Neural cell (in vitro differentiated cells): ENCODE measurements around the gene USE1. TPM values are rescaled to one million over a fixed set of nuclear protein-coding genes. Genes with fewer than 3 reads are reported as not detected.

ENCODE experiments used
- H2AFZ ChIP-seq: fragments of 200-600, 300-800 bp; sonication (generic), shearing (Covaris generic); 2 replicates; pipeline ENCODE4 v1.6.0; 2014; ENCODE audit warnings: low read depth, mild to moderate bottlenecking, antibody characterized with exemption, low read length, moderate library complexity
- H3F3A ChIP-seq: fragments of 200-600 bp; shearing (Covaris generic); 2 replicates; pipeline ENCODE4 v1.6.1; 2016; ENCODE audit warnings: mild to moderate bottlenecking, moderate library complexity, mixed read lengths, antibody characterized with exemption, low read length; ENCODE audit not compliant: insufficient read depth, poor library complexity, severe bottlenecking
- H3K27ac ChIP-seq: fragments of 200-600, 300-800 bp; sonication (generic), shearing (Covaris generic); 2 replicates; pipeline ENCODE4 v1.5.1; 2014; ENCODE audit warnings: mild to moderate bottlenecking, low read length, moderate library complexity
- H3K27me3 ChIP-seq: fragments of 300-800, 200-600 bp; sonication (generic), shearing (Covaris generic); 2 replicates; pipeline ENCODE4 v1.6.0; 2014; ENCODE audit warnings: mild to moderate bottlenecking, low read depth, low read length, moderate library complexity; ENCODE audit not compliant: insufficient read depth
- H3K36me3 ChIP-seq: fragments of 300-800, 200-600 bp; sonication (generic), shearing (Covaris generic); 2 replicates; pipeline ENCODE4 v1.5.1; 2014; ENCODE audit warnings: mild to moderate bottlenecking, antibody characterized with exemption, low read length, moderate library complexity; ENCODE audit not compliant: insufficient read depth
- H3K4me2 ChIP-seq: fragments of 300-800, 200-600 bp; sonication (generic), shearing (Covaris generic); 2 replicates; pipeline ENCODE4 v1.6.0; 2014; ENCODE audit warnings: mild to moderate bottlenecking, low read length
- H3K4me3 ChIP-seq: fragments of 300-800, 200-600 bp; sonication (generic), shearing (Covaris generic); 2 replicates; pipeline ENCODE4 v1.5.1; 2014; ENCODE audit warnings: mild to moderate bottlenecking, low read length, moderate library complexity
- H3K79me2 ChIP-seq: fragments of 200-600 bp; shearing (Covaris generic); replicated peaks from 2 replicates; pipeline ENCODE4 v1.6.0; 2014; ENCODE audit warnings: mild to moderate bottlenecking, low read length, moderate library complexity; ENCODE audit not compliant: insufficient read depth
- H3K9ac ChIP-seq: fragments of 300-800, 200-600 bp; sonication (generic), shearing (Covaris generic); 2 replicates; pipeline ENCODE4 v1.6.1; 2016; ENCODE audit warnings: mild to moderate bottlenecking, low read length, mixed read lengths
- H3K9me2 ChIP-seq: fragments of 200-600 bp; shearing (Covaris generic); 2 replicates; pipeline ENCODE4 v1.6.1; 2016; ENCODE audit warnings: mild to moderate bottlenecking, low read length, mixed read lengths; ENCODE audit not compliant: insufficient read depth
- H3K9me3 ChIP-seq: fragments of 200-600, 300-800 bp; sonication (generic), shearing (Covaris generic); 2 replicates; pipeline ENCODE4 v1.6.1; 2016; ENCODE audit warnings: mild to moderate bottlenecking, mixed run types, low read length, moderate library complexity, mixed read lengths
- H4K20me1 ChIP-seq: fragments of 200-600 bp; shearing (Covaris generic); 2 replicates; pipeline ENCODE4 v1.6.1; 2016; ENCODE audit warnings: mild to moderate bottlenecking, mixed run types; ENCODE audit not compliant: insufficient read depth
- CTCF ChIP-seq: fragments of 450-650 bp; IDR thresholded peaks from 2 replicates; pipeline ENCODE4 v1.5.1; 2014; ENCODE audit warnings: antibody characterized with exemption, mild to moderate bottlenecking, moderate library complexity; ENCODE audit not compliant: poor library complexity, severe bottlenecking
- EP300 ChIP-seq: fragments of 450-650 bp; conservative IDR thresholded peaks from 2 replicates; pipeline ENCODE4 v1.6.1; 2014; ENCODE audit warnings: antibody characterized with exemption, mild to moderate bottlenecking, moderate library complexity; ENCODE audit not compliant: poor library complexity, severe bottlenecking
- EZH2 ChIP-seq: fragments of 200-600, 300-800 bp; shearing (Covaris generic), sonication (generic); IDR thresholded peaks from 2 replicates; pipeline ENCODE4 v1.6.1; 2014; ENCODE audit warnings: antibody characterized with exemption, low read length, borderline replicate concordance, mild to moderate bottlenecking; ENCODE audit not compliant: insufficient read depth, poor library complexity, severe bottlenecking
- MXI1 ChIP-seq: fragments of 450-650 bp; conservative IDR thresholded peaks from 2 replicates; pipeline ENCODE4 v1.6.1; 2014; ENCODE audit warnings: antibody characterized with exemption, mild to moderate bottlenecking; ENCODE audit not compliant: poor library complexity, severe bottlenecking
- POLR2AphosphoS5 ChIP-seq: IDR thresholded peaks from 2 replicates; pipeline ENCODE4 v1.6.1; 2012
- RAD21 ChIP-seq: fragments of 450-650 bp; conservative IDR thresholded peaks from 2 replicates; pipeline ENCODE4 v1.6.1; 2014; ENCODE audit warnings: antibody characterized with exemption, mild to moderate bottlenecking, moderate library complexity
- REST ChIP-seq: IDR thresholded peaks from 2 replicates; pipeline ENCODE4 v1.6.1; 2012; ENCODE audit warnings: borderline replicate concordance
- SMC3 ChIP-seq: fragments of 450-650 bp; conservative IDR thresholded peaks from 2 replicates; pipeline ENCODE4 v1.6.1; 2014; ENCODE audit warnings: antibody characterized with exemption, mild to moderate bottlenecking, moderate library complexity; ENCODE audit not compliant: poor library complexity
- TAF1 ChIP-seq: IDR thresholded peaks from 2 replicates; pipeline ENCODE4 v1.6.1; 2012; ENCODE audit warnings: low read depth
- polyA plus RNA-seq: library from polyadenylated mRNA; depleted of rRNA; stranded (reverse); fragments of >200 nt; gene quantifications from 2 replicates; pipeline ENCODE4 v1.2.3, GENCODE V29; 2014

Gene USE1
- polyA plus RNA-seq, 1 donor from 2014 or later: 20.4 TPM

DNA sequence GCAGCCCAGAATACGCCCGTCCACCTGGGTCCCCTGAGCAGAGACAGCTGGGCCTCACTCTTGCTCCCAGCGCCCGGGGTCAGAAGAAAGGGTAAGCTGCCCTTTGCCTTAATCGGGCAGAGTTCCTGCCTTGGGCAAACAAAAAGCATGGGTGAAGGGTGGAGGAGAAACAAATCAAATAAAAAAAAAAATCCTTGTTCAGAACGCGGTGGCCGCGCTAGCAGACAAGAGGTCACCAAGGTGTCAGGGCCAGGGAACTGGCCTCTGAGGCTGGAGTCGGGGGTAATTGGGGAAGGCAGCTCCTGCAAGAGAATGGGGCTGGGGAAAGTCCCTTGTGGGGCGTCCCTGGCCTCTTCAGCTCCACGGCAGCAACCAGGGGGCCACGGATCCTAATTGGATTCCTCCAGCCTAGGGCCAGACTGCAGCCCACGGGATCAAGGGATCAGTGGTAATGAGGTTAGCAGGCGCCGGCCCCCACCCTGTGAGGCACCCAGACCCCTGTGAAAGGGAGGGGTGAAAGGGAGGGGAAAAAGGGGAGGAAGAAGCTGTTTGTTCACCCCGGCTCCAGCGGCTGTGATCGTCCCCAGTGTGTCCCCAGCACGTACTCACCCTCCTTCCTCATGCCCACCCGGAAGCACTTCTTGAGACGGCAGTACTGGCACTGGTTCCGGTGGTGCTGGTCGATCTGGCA, 25.1 kb downstream of the USE1 start:
- Histone ChIP-seq H3K27ac (no peak overlapping the region), H4K20me1 (no peaks in the 10 kb centered on the region)
- TF ChIP-seq EZH2 (no peak), MXI1 (no peak), TAF1 (no peak), EP300 (no peak), REST (no peak), POLR2AphosphoS5 (no peak), CTCF (no peak), SMC3 (no peak), RAD21 (no peak)

DNA sequence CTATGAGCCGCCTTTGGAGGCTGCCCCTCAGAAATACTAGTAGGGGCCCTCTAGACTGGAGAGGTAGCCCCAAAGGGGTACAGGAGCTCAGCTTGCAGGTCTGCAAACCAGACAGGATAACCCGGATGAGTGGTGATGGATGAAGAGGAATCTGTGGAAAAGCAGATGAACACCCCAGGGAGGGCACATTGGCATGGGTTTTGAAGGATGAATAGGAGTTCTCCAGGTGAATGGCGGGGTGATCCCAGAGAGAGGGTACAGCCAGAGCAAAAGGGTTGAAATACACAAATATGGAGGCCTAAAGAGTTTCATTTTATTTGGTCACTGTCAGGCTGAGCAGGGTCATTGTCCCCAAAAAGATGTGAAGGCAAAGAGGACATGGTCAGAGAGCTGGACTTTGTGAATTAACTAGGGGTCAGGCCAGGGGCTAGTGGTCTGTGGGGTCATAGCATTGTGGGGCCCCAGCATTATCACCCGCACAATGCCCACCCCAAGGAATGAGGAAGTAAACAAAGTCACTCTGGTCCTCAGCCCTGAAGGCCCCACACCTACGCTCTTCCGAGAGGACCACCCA, 25.8 kb downstream of the USE1 start:
- no peaks in the 10 kb centered on the region for H3F3A ChIP-seq
- H4K20me1 ChIP-seq: no peaks in the 10 kb centered on the region
- H3K4me2 ChIP-seq: no peak overlapping the region
- no peak for TF ChIP-seq EZH2
- TF ChIP-seq RAD21: no peak
- no peak for TF ChIP-seq REST
- TF ChIP-seq POLR2AphosphoS5: no peak
- TF ChIP-seq EP300: no peak
- TF ChIP-seq CTCF: no peak
- no peak for TF ChIP-seq MXI1
- TF ChIP-seq TAF1: no peak
- TF ChIP-seq SMC3: no peak
- no peak overlapping the region for H3K27ac ChIP-seq
- no peaks in the 10 kb centered on the region for H3K9me3 ChIP-seq
- no peak overlapping the region for H3K4me3 ChIP-seq
- H3K27me3 ChIP-seq: no peaks in the 10 kb centered on the region
- H3K9me2 ChIP-seq: no peaks in the 10 kb centered on the region
- no peaks in the 10 kb centered on the region for H3K79me2 ChIP-seq
- H3K36me3 ChIP-seq: no peaks in the 10 kb centered on the region
- H3K9ac ChIP-seq: no peak overlapping the region
- H2AFZ ChIP-seq: no peak overlapping the region

More for the DNA sequence above, 25.1 kb downstream of the USE1 start:
- Histone ChIP-seq H3K36me3 (no peaks in the 10 kb centered on the region), H3K4me2 (no peak overlapping the region), H3K9ac (no peak overlapping the region), H3F3A (no peaks in the 10 kb centered on the region), H2AFZ (no peak overlapping the region), H3K79me2 (no peaks in the 10 kb centered on the region), H3K4me3 (no peak overlapping the region), H3K9me2 (no peaks in the 10 kb centered on the region), H3K9me3 (no peaks in the 10 kb centered on the region), H3K27me3 (no peaks in the 10 kb centered on the region)
